Right lobe of liver (tissue), 6 donors: Measurements from ENCODE around the gene RBMS3. TPM values are rescaled to one million over a fixed set of nuclear protein-coding genes. Genes with fewer than 3 reads are reported as not detected.

ENCODE experiments used
- ATAC-seq, 4 donors: fragments of 200-7000 bp; cut with Tn5 transposase; one replicate each; pipeline ENCODE4 v1.9.1; 2020; ENCODE audit warnings: mild to moderate bottlenecking in 4 of 4, moderate library complexity in 4 of 4
- DNase-seq, 3 donors: peaks; one replicate each; pipeline ENCODE4 v3.0.0-alpha.2; 2020
- H3K27ac ChIP-seq, 3 donors: fragments of 200-600 bp; one replicate each; pipeline ENCODE4 v1.8.0; 2022
- H3K27me3 ChIP-seq, 2 donors: fragments of 200-600 bp; one replicate each; pipeline ENCODE4 v1.8.0; 2022
- H3K36me3 ChIP-seq, 4 donors: fragments of 200-600 bp; sonication (generic) in 1 of 4; one replicate each; pipeline versions ENCODE4 v1.5.1 to v1.8.0; 2017 to 2022; ENCODE audit warnings: control low read depth in 1 of 4
- H3K4me1 ChIP-seq, 4 donors: fragments of 200-600 bp; sonication (generic) in 1 of 4; one replicate each; pipeline versions ENCODE4 v1.5.1 to v1.8.0; 2017 to 2022; ENCODE audit warnings: control low read depth in 1 of 4
- H3K4me3 ChIP-seq, 3 donors: fragments of 200-600 bp; one replicate each; pipeline ENCODE4 v1.8.0; 2022
- H3K9me3 ChIP-seq, 4 donors: fragments of 200-600 bp; sonication (generic) in 1 of 4; one replicate each; pipeline versions ENCODE4 v1.5.1 to v1.8.0; 2017 to 2022; ENCODE audit warnings: control low read depth in 1 of 4
- POLR2A ChIP-seq: fragments of 450-650 bp; IDR thresholded peaks from one replicate; pipeline ENCODE4 v1.6.1; 2017; ENCODE audit warnings: antibody characterized with exemption, mild to moderate bottlenecking
- WGBS: methylation state at CpG from one replicate; pipeline ENCODE4 v1.1.6; 2018; ENCODE audit warnings: low coverage, low lambda C conversion rate; ENCODE audit not compliant: insufficient coverage; ENCODE audit errors: missing lambda C conversion rate; 5-methylcytosine and 5-hydroxymethylcytosine counted together
- intact Hi-C, 2 donors: fragments of 100-400 bp; cut with DNase I; formaldehyde crosslinking; loops; one replicate each; pipeline versions ENCODE4 v1.11.2 to v1.14.1; 2022
- total RNA-seq, 6 experiments: library from RNA; depleted of rRNA in 2 of 6; stranded (reverse); fragments of >200 nt in 2 of 6; fragmentation: NEBNext Ultra II Directional in 3 of 6; extraction: Animal tissue kit (Norgen Biotek cat#: 25700) in 3 of 6; gene quantifications; one replicate each; pipeline versions ENCODE4 v1.1.0 to v1.2.4, GENCODE V29; 2016 to 2023
- TF ChIP-seq, protein P1 (sequence below), 4 donors: fragments of 200-600 bp in 3 of 4; fragments of 450-650 bp in 1 of 4; IDR thresholded peaks; one replicate each; pipeline versions ENCODE4 v1.5.1 to v1.8.0; 2016 to 2022; ENCODE audit warnings: antibody characterized with exemption in 4 of 4, mild to moderate bottlenecking in 2 of 4
- donor health status: DM: no; HTN: yes; CAD: no.
- donor health status: DM: no; HTN: no; CAD: no.
- donor health status: DM: no; HTN: no; CAD: no.
- donor health status: DM: no; HTN: yes; CAD: no.
- donor health status: DM: no; HTN: yes; CAD: no.

RBMS3 gene
- total RNA-seq, 6 experiments from 2014 or later, result 6.3 to 11.5 (median 8.3) TPM

DNA sequence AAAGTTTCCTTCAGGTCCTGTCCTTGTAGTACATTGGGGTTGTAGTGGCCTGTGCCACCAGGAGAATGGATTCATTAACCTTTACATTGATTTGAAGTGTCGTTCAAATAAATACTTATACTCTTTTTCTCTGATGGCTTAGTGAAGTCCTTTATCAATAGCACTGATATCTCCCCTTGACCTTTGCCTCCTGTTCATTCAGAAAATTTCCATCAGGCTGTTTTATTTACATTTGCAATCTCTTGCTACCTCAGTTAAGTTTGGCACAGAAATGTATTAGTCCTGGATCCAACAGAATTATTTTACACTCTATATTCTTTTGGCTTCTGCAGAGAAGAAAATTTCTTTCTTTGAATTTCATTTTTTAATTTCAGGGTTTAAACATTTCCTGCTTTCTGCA lies 497.0 kb downstream of the RBMS3 start:
- peak; percentile 70 to 94 (median 84) for ATAC-seq
- peaks cover 0 to 5% (median 0%) of the 10 kb centered on the region in 4 donors for H3K4me1 ChIP-seq
- no peak overlapping the region for H3K27ac ChIP-seq
- TF ChIP-seq POLR2A, result no peak
- TF ChIP-seq, protein P1, sequence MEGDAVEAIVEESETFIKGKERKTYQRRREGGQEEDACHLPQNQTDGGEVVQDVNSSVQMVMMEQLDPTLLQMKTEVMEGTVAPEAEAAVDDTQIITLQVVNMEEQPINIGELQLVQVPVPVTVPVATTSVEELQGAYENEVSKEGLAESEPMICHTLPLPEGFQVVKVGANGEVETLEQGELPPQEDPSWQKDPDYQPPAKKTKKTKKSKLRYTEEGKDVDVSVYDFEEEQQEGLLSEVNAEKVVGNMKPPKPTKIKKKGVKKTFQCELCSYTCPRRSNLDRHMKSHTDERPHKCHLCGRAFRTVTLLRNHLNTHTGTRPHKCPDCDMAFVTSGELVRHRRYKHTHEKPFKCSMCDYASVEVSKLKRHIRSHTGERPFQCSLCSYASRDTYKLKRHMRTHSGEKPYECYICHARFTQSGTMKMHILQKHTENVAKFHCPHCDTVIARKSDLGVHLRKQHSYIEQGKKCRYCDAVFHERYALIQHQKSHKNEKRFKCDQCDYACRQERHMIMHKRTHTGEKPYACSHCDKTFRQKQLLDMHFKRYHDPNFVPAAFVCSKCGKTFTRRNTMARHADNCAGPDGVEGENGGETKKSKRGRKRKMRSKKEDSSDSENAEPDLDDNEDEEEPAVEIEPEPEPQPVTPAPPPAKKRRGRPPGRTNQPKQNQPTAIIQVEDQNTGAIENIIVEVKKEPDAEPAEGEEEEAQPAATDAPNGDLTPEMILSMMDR (IDR thresholded peaks at IDR 0.05), result no peak
- intact Hi-C loops, result no loop called here
- H3K36me3 ChIP-seq, result no peaks in the 10 kb centered on the region
- H3K4me3 ChIP-seq, result no peak overlapping the region
- H3K9me3 ChIP-seq, result no peaks in the 10 kb centered on the region
- no peaks in the 10 kb centered on the region for H3K27me3 ChIP-seq
- no peak for DNase-seq
- 22% methylated on average over 1 of the region's 1 CpG for WGBS

- no peaks in the 10 kb centered on the region for H3K9me3 ChIP-seq
- no peaks in the 10 kb centered on the region for H3K4me1 ChIP-seq
- WGBS, result 60% methylated on average over 1 of the region's 1 CpG
- no peak for DNase-seq
- no peaks in the 10 kb centered on the region for H3K27me3 ChIP-seq
- ATAC-seq, result no peak
- intact Hi-C loops, result no loop called here
- H3K36me3 ChIP-seq, result no peaks in the 10 kb centered on the region
- TF ChIP-seq POLR2A, result no peak
- TF ChIP-seq, protein P1 (IDR thresholded peaks at IDR 0.05), result no peak
- H3K4me3 ChIP-seq, result no peak overlapping the region
- no peak overlapping the region for H3K27ac ChIP-seq
Observed at GRCh38 chr3:29789686-29790085, 508.8 kb downstream of the RBMS3 start.

DNA sequence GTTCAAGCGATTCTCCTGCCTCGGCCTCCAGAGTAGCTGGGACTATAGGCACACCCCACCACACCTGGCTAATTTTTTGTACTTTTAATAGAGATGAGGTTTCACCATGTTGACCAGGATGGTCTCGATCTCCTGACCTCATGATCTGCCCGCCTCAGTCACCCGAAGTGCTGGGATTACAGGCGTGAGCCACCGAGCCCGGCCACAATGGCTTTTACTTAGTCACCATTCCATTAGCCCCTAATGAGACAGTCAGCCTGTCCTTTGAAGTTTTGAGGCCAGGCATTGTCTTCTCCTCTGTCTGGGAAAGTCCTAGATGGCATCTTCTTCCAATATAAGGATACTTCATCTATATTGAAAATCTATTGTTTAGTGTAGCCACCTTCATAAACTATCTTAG lies 515.9 kb downstream of the RBMS3 start:
- Histone ChIP-seq H3K4me3 (no peak overlapping the region), H3K27me3 (no peaks in the 10 kb centered on the region), H3K36me3 (no peaks in the 10 kb centered on the region), H3K4me1 (no peaks in the 10 kb centered on the region), H3K27ac (no peak overlapping the region), H3K9me3 (no peaks in the 10 kb centered on the region)
- intact Hi-C loops, result no loop called here
- TF ChIP-seq, protein P1 (IDR thresholded peaks at IDR 0.05), result no peak
- no peak for TF ChIP-seq POLR2A
- no CpG with 5 or more reads among the region's 8 CpGs for WGBS
- DNase-seq, result no peak
- no peak for ATAC-seq

DNA sequence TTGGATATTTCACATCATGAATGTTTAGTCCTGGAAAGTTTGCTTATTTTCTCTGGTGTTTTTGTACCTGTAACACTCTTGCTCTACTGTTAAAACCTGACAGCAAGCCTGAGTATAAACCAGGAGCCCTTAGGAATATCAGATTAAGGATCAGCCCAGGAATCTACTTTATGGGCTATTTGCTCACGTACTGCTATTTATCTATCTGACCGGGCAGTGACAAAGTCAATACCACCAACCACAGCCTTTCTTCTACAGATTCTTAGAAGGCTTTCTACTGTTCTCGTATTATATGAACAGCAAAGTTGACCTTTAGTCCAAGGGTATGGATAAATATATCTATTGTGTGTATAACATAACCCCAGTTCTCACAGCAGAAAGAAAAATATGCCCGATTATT lies 521.2 kb downstream of the RBMS3 start:
- Histone ChIP-seq H3K27ac (no peak overlapping the region), H3K4me3 (no peak overlapping the region), H3K4me1 (no peaks in the 10 kb centered on the region), H3K27me3 (no peaks in the 10 kb centered on the region), H3K36me3 (no peaks in the 10 kb centered on the region), H3K9me3 (no peaks in the 10 kb centered on the region)
- WGBS, result 59% methylated on average over 4 of the region's 4 CpGs
- intact Hi-C loops, result no loop called here
- DNase-seq, result no peak
- TF ChIP-seq, protein P1 (IDR thresholded peaks at IDR 0.05), result no peak
- no peak for TF ChIP-seq POLR2A
- no peak for ATAC-seq

- Histone ChIP-seq H3K4me1 (no peaks in the 10 kb centered on the region), H3K27ac (no peak overlapping the region), H3K4me3 (no peak overlapping the region), H3K27me3 (no peaks in the 10 kb centered on the region), H3K9me3 (no peaks in the 10 kb centered on the region), H3K36me3 (no peaks in the 10 kb centered on the region)
- no peak for DNase-seq
- TF ChIP-seq, protein P1 (IDR thresholded peaks at IDR 0.05), result no peak
- no peak for TF ChIP-seq POLR2A
- intact Hi-C loops, result no loop called here
- ATAC-seq, result no peak
Observed at GRCh38 chr3:29804044-29804443, 523.2 kb downstream of the RBMS3 start.
